Neural crest cell (in vitro differentiated cells): Measurements from ENCODE around the gene ZNF521. TPM values are rescaled to one million over a fixed set of nuclear protein-coding genes. Genes with fewer than 3 reads are reported as not detected.

Experiments
- DNase-seq: peaks from one replicate; pipeline ENCODE4 v3.0.0; 2021; ENCODE audit warnings: low read depth, mixed read lengths, low spot score
- H3K27ac Mint-ChIP-seq: one replicate; pipeline ENCODE4 v1.8.0; 2021; ENCODE audit warnings: mild to moderate bottlenecking, mixed read lengths; ENCODE audit not compliant: unreplicated experiment
- H3K27me3 Mint-ChIP-seq: 2 replicates; pipeline ENCODE4 v1.8.0; 2021; ENCODE audit warnings: low read depth, mild to moderate bottlenecking, mixed read lengths
- H3K36me3 Mint-ChIP-seq: 2 replicates; pipeline ENCODE4 v1.8.0; 2021; ENCODE audit warnings: low read depth, mild to moderate bottlenecking, mixed read lengths
- H3K4me1 Mint-ChIP-seq: 2 replicates; pipeline ENCODE4 v1.8.0; 2021; ENCODE audit warnings: mixed read lengths
- H3K4me3 Mint-ChIP-seq: one replicate; pipeline ENCODE4 v1.8.0; 2021; ENCODE audit warnings: mild to moderate bottlenecking, mixed read lengths
- H3K9me3 Mint-ChIP-seq: 2 replicates; pipeline ENCODE4 v1.8.0; 2021; ENCODE audit warnings: mixed read lengths
- CTCF ChIP-seq: fragments of 200-600 bp; sonication (generic); conservative IDR thresholded peaks from 2 replicates; pipeline ENCODE4 v1.5.0; 2021; ENCODE audit warnings: antibody characterized with exemption, mild to moderate bottlenecking
- total RNA-seq: library from RNA; stranded (reverse); gene quantifications from 2 replicates; pipeline ENCODE4 v1.2.1, GENCODE V29; 2021

Gene ZNF521
- total RNA-seq, 1 donor from 2014 or later: 86.1 TPM

- Mint-ChIP-seq H3K27ac (no peak overlapping the region), H3K4me1 (no peaks in the 10 kb centered on the region), H3K27me3 (no peaks in the 10 kb centered on the region), H3K9me3 (no peaks in the 10 kb centered on the region), H3K36me3 (peaks cover 2% of the 10 kb centered on the region), H3K4me3 (no peak overlapping the region)
- DNase-seq: no peak
- no peak for TF ChIP-seq CTCF
These were observed 296.9 kb downstream of the ZNF521 start for GRCh38 chr18:25055076-25055475.

GRCh38 chr18:25053466-25053865 is 298.5 kb downstream of the ZNF521 start:
- DNase-seq: no peak
- peaks cover 2% of the 10 kb centered on the region for H3K36me3 Mint-ChIP-seq
- H3K9me3 Mint-ChIP-seq: no peaks in the 10 kb centered on the region
- H3K27me3 Mint-ChIP-seq: no peaks in the 10 kb centered on the region
- no peak for TF ChIP-seq CTCF
- H3K4me3 Mint-ChIP-seq: no peak overlapping the region
- no peak overlapping the region for H3K27ac Mint-ChIP-seq
- H3K4me1 Mint-ChIP-seq: no peaks in the 10 kb centered on the region

GRCh38 chr18:25052511-25052921 is 299.4 kb downstream of the ZNF521 start:
- no peaks in the 10 kb centered on the region for H3K9me3 Mint-ChIP-seq
- H3K4me1 Mint-ChIP-seq: no peaks in the 10 kb centered on the region
- H3K4me3 Mint-ChIP-seq: no peak overlapping the region
- no peak overlapping the region for H3K27ac Mint-ChIP-seq
- peaks cover 2% of the 10 kb centered on the region for H3K36me3 Mint-ChIP-seq
- H3K27me3 Mint-ChIP-seq: no peaks in the 10 kb centered on the region
- no peak for DNase-seq
- TF ChIP-seq CTCF: no peak

GRCh38 chr18:25050605-25051004 is 301.4 kb downstream of the ZNF521 start:
- DNase-seq: no peak
- H3K36me3 Mint-ChIP-seq: peaks cover 2% of the 10 kb centered on the region
- H3K4me3 Mint-ChIP-seq: no peak overlapping the region
- no peaks in the 10 kb centered on the region for H3K27me3 Mint-ChIP-seq
- H3K9me3 Mint-ChIP-seq: no peaks in the 10 kb centered on the region
- H3K4me1 Mint-ChIP-seq: no peaks in the 10 kb centered on the region
- H3K27ac Mint-ChIP-seq: no peak overlapping the region
- TF ChIP-seq CTCF: no peak

- no peak for TF ChIP-seq CTCF
- peaks cover 14% of the 10 kb centered on the region for H3K4me1 Mint-ChIP-seq
- H3K4me3 Mint-ChIP-seq: no peak overlapping the region
- peaks cover 2% of the 10 kb centered on the region for H3K36me3 Mint-ChIP-seq
- no peak for DNase-seq
- H3K9me3 Mint-ChIP-seq: no peaks in the 10 kb centered on the region
- no peak overlapping the region for H3K27ac Mint-ChIP-seq
- H3K27me3 Mint-ChIP-seq: no peaks in the 10 kb centered on the region
These were observed 304.0 kb downstream of the ZNF521 start for GRCh38 chr18:25047983-25048382.

- no peak for DNase-seq
- no peaks in the 10 kb centered on the region for H3K27me3 Mint-ChIP-seq
- no peak overlapping the region for H3K27ac Mint-ChIP-seq
- H3K9me3 Mint-ChIP-seq: no peaks in the 10 kb centered on the region
- peaks cover 2% of the 10 kb centered on the region for H3K36me3 Mint-ChIP-seq
- TF ChIP-seq CTCF: no peak
- H3K4me1 Mint-ChIP-seq: peaks cover 14% of the 10 kb centered on the region
- H3K4me3 Mint-ChIP-seq: no peak overlapping the region
These were observed 304.5 kb downstream of the ZNF521 start for GRCh38 chr18:25047421-25047820.
